Activated CD4-positive, CD25-positive, alpha-beta regulatory T cell treated with anti-CD3 and anti-CD28 coated beads, Interleukin-2, amount 50 U/mL, for 16 hours (primary cell): ENCODE data around the gene ZNF93.
"Not testable (repeated sequence)": the region's sequence is repeated elsewhere in the genome, so short reads cannot be mapped to it uniquely, and the experiment has no call there.

Source experiments
- DNase-seq: peaks from one replicate; pipeline ENCODE4 v3.0.0-alpha.2; 2020; ENCODE audit warnings: low read depth, low spot score

The ZNF93 gene

DNA sequence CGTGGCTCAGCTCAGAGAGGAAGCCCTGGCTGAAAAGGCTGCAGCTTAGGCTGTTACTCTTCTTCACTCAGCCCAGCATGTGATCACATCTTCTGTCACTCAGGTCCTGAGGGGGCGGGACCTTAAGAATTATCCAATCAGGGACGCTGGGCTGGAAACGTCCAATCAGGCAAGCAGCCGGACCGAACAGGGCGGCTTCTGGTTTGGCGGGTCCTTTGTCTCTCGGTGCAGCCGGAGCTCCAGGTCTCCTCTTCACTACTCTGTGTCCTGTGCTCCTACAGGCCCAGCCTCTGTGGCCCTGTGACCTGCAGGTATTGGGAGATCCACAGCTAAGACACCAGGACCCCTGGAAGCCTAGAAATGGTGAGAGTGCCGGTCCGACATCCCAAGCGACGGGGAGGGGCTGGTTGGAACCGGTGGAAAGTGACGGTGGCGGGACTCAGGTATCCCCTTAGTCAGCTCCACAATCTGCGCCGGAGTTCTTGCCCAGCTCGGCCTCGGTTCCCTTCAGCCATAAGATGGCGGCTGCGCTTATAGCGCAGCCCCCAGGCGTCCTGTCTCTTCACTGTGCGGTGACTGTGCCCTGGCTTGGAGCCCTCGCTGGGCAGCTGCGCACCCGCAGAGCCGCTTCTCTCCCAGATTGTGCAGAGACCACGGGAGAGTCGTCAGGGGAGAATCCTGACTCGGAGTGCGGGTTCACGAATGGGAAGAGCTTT lies at the start of gene ZNF93:
ZNF93 (plus strand) TSS at position 218 of the 716 bp plus-strand sequence; CDS start at position 361, 143 bp downstream.
- peak; percentile 80 for DNase-seq

DNA sequence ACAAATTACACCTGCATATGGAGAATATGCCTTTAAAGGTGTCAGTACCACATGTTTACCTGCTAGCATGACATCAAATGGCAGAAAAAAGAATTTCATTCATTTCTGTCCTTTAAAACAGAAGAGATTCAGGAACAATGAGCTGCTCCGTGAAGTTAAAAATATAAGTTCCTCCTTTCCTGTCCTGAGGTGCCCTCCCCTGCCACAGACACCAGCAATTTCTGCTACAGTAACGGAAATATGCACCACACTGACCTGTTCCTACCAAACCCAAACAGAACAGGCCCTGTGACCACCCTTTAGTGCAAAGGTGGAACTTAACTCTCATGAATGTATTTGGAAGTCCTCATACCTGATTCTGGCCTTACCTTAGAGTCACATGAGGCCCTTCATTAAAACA lies 49.0 kb upstream of the ZNF93 start:
- not testable (repeated sequence) for DNase-seq

DNA sequence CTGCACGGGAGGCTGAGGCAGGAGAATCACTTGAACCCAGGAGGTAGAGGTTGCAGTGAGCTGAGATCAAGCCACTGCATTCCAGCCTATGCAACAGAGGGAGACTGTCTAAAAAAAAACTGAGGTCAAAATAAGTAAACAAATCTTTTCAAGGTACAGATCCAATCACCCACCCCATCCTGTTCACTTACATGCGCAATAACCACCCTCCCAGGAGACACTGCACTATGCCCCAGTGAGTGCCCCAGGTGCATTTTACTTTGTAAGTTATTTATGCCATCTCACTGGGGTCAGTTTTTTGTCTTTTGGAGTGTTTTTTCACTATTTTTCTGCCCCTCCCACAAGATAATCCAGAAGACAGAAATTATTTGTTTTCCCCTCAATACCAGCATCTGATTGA lies 42.0 kb upstream of the ZNF93 start:
- no peak for DNase-seq

DNA sequence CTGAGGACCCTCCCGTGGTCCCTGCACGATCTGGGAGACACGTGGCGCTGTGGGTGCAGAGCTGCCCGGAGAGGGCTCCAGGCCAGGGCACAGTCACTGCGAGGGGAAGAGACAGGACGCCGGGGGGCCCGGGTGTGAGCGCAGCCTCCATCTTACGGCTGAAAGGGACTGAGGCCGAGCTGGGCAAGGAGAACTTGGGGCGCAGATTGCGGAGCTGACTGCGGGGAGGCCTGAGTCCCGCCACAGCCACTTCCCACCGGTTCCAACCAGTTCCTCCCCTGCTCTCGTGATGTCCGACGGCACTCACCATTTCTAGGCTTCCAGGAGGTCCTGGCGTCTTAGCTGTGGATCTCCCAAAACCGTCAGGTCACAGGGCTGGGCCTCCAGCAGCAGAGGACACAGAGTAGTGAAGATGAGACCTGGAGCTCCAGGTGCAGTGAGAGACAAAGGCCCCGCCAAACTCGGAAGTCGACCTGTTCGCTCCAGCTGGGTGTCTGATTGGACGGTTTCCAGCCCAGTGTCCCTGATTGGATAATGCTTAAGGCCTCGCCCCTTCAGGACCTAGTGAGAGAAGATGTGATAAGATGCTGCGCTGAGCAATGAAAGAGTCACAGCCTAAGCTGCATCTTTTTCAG lies 39.9 kb upstream of the ZNF93 start:
- DNase-seq: no peak

DNA sequence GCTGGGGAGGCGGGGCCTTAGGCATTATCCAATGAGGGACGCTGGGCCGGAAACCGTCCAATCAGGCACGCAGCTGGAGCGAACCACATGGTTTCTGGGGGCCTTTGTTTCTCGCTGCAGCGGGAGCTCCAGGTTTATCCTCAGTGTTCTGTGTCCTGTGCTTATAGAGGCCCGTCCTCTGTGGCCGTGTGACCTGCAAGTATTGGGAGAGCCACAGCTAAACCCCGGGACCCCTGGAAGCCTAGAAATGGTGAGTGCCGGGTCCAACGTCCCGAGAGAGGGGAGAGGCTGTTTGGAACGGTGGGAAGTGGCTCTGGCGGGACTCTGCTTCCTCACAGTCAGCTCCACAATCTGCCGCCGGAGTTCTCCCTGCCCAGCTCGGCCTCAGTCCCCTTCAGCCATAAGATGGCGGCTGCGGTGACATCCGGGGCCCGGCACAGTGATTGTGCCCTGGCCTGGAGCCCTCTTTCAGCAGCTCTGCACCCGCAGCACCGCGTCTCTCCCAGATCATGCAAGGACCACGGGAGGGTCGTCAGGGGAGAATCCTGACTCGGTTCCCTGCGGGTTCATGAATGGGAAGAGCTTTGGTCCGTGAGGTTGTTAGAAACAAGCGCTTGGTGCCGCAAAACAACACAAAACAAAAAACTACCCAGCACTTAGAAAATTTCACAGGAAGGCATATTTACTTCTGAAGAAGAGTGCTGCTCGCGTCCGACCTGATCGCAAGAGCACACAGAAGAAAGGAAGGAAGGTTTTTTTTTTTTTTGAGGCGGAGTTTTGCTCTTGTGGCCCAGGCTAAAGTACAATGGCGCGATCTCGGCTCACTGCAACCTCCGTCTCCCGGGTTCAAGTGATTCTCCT lies 34.8 kb upstream of the ZNF93 start, which contains the start of gene ZNF253:
ZNF253 (plus strand) TSS at position 133 of the 861 bp plus-strand sequence; CDS start at position 248, 115 bp downstream.
- DNase-seq: peak; percentile 90

DNA sequence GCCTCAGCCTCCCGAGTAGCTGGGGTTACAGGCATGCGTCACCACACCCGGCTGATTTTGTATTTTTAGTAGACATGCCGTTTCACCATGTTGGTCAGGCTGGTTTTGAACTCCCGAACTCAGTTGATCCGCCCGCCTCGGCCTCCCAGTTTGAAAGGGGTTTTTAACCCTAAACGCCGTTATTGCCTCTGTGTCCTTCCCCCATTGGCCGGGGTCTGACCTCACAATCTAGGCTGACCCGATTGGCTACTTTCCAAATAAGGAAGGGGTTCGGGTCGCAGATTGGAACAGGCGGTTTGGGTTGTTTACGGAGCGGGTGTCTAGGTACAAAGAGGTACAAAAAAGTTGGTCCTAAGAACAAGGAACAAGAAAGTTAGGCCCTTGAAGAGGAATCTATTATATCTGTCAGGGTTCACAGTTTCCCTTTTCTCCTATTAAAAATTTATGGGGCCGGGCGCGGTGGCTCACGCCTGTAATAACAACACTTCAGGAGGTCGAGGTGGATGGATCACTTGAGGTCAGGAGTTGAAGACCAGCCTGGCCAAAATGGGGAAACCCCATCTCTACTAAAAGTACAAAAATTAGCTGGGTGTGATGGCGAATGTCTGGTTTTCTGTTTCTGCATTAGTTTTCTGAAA lies 34.0 kb upstream of the ZNF93 start:
- peak; percentile 4 for DNase-seq

DNA sequence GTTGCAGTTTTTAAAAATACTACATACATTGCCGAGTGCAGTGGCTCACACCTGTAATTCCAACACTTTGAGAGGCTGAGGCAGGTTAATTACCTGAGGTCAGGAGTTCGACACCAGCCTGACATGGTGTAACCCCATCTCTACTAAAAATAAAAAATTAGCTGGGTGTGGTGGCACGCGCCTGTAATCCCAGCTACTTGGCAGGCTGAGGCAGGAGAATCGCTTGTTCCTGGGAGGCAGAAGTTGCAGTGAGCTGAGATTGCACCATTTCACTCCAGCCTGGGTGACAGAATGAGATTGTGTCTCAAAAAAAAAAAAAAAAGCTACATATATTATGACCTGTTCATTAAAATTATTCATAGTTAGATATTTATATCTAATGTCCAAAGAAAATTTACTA lies 30.7 kb upstream of the ZNF93 start:
- not testable (repeated sequence) for DNase-seq

DNA sequence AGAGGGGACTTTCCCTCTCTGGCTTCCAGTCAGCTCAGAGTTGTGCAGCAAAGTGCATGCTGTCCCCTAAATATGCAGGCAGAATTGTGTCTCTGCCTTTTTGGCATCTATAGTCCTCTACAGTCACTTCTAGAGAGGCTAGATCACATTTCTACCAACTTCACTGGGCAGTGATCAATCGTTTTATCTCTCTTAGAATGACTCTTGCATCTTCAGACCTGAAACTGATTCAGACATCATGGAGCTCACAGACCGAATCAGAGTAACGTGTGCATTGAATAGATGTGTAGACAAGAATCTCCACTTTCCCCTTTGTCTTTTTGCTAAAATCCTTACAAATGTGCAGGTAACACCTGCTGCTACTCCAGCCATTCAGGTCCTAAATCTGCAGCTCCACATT lies 28.8 kb upstream of the ZNF93 start:
- DNase-seq: no peak

DNA sequence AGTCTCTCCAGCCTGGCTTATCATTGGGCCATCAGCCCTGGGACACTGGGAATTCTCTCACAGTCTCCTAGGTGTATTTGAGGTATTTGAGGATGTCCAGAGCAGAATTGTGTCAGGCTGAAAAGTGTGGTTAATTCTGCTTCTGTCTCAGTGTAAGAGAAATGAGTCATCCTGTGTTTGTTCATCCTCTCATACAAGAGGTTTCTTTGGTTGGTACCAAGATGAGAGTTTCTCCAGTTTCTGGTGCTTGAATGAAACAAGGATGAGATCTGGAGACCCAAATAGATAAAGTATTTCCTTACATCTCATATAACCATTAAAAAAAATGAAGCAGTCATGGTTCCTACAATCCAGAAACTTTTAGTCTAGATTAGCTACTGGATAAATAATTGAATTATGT lies 27.4 kb upstream of the ZNF93 start:
- DNase-seq: no peak

DNA sequence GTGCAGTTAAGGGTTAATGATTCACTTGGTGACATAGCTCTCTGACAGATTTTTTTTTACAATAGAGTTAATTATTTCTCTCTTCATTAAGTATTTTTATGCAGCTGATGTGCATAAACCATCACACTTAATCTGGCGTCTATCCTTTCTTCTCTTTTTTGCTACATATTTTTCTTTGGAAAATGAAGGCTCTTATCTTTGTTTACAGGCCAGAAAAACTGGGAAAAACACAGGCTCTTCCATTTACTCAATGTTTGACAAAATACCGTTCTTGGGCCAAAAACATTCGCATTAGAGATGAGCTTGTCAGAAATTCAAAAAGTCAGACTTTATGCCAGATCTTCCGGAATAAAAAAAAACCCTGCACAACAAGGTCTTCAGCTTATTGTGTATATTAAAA lies 23.0 kb upstream of the ZNF93 start:
- DNase-seq: no peak

DNA sequence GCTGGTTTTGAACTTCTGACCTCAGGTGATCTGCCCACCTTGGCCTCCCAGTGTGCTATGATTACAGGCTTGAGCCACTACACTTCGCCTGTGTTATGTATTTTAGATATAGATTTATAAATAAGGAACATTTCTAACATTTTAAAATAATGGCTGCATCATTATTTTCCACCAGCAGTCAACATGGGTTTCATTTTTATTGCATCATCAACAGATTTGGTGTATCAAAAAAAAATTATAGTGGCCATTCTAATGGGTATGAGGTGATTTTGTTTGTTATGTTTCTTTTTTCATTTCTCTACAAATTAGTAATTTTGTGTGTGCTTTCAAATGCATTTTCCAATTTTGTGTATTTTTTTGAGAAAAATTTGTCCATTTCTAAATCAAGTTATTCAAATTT lies 16.2 kb upstream of the ZNF93 start:
- DNase-seq: no peak

DNA sequence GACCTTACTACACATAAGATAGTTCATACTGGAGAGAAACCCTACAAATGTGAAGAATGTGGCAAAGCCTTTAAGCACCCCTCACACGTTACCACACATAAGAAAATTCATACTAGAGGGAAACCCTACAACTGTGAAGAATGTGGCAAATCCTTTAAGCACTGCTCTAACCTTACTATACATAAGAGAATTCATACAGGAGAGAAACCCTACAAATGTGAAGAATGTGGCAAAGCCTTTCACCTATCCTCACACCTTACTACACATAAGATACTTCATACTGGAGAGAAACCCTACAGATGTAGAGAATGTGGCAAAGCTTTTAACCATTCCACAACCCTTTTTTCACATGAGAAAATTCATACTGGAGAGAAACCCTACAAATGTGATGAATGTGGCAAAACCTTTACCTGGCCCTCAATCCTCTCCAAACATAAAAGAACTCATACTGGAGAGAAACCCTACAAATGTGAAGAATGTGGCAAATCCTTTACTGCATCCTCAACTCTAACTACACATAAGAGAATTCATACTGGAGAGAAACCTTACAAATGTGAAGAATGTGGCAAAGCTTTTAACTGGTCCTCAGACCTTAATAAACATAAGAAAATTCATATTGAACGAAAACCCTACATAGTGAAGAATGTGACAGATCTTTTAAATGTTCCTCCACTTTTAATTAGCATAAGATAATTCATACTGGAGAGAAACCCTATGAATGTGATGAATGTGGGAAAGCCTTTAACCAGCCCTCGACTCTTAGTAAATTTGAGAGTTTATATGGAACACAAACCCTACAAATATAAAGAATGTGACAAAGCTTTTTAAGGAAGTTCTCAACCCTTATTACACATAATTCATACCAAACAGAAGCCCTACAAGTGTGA lies 8.4 kb upstream of the ZNF93 start:
- DNase-seq: not testable (repeated sequence)

DNA sequence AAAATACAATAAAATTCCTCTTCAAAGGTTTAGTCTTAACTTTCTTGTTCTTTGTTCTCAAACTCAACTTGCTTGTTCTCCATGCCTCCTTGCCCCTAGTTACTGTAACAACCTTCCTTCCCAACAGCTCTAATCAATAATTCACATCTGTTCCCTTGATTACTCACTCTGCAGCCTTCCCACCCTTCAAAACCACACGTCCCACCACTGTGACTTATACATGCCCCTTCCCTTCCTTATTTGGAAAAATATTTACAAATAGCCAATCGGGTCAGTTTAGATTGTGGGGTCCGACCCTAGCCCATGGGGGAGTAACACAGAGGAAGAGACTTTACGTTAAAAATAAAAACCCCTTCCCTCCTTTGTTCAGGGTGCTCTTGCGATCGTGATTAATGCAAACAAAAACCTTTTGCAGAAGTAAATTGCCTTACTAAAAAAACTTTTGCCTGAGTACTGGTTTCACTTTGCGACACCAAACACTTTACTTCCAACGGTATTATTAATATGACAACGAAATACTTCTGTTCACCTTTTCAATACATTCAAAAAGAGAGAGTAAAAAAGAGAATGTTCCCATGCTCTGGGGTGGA lies 512 bp upstream of the ZNF93 start:
- DNase-seq: no peak

DNA sequence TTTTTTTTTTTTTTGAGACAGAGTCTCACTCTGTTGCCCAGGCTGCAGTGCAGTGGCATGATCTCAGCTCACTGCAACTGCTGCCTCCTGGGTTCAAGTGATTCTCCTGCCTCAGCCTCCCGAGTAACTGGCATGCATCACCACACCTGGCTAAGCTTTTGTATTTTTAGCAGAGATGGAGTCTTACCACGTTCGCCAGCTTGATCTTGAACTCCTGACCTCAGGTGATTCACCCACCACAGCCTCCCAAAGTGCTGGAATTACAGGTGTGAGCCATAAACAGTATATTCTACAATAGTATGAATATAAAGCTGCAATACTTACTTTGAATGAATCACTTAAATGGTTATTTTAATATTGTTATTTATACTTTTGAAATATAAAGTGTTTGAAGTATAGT lies 6.8 kb downstream of the ZNF93 start:
- DNase-seq: not testable (repeated sequence)

DNA sequence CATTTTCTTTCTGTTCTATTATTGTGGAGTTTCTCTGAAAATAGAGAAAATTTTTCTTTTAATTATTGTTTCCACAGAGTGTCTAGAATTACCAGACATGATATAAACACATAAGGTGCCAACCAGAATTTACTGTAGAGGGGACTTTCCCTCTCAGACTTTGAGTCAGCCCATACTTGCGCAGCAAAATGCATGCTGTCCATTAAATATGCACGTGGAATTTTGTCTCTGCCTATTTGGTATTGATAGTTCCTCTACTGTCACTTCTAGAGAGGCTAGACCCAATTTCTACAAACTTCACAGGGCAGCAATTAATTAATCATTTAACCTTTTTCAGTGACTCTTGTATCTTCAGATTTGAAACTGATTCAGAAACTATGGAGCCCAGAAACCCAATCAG lies 8.9 kb downstream of the ZNF93 start:
- no peak for DNase-seq

DNA sequence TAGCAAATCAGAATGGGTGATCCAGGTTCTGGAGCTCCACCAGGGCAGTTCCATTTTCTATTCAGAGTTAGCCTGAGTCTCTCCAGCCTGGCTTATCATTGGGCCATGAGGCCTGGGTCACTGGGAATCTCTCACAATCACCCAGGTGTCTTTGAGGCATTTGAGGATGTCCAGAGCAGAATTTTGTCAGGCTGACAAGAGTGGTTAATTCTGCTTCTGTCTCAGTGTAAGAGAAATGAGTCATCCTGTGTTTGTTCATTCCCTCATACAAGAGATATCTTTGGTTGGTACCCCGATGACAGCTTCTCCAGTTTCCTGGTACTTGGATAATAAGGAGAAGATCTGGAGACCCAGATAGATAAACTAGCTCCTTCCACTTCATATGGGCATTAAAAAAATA lies 10.4 kb downstream of the ZNF93 start:
- no peak for DNase-seq

DNA sequence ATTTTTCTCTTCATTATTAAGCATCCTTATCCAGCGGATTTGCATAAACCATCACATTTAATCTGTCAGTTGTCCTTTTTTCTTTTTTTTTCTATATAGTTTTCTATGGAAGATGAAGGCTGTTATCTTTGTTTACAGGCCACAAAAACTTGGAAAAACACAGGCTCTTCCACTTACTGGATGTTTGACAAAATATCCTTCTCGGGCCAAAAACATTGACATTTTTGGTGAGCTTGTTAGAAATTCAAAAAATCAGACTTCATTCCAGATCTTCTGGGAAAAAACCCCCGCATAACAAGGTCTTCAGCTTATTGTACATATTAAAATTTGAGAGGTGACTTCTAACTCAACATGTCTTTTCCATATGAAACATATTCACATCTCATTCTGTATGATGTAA lies 13.8 kb downstream of the ZNF93 start:
- DNase-seq: no peak

DNA sequence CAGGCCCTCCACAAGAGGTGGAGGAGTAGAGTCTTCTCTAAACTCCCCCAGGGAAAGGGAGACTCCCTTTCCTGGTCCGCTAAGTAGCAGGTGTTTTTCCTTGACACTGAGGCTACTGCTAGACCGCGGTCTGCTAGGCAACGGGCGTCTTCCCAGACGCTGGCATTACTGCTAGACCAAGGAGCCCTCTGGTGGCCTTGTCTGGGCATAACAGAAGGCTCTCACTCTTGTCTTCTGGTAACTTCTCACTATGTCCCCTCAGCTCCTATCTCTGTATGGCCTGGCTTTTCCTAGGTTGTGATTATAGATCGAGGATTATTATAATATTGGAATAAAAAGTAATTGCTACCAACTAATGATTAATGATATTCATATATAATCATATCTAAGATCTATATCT lies 29.7 kb downstream of the ZNF93 start:
- not testable (repeated sequence) for DNase-seq

DNA sequence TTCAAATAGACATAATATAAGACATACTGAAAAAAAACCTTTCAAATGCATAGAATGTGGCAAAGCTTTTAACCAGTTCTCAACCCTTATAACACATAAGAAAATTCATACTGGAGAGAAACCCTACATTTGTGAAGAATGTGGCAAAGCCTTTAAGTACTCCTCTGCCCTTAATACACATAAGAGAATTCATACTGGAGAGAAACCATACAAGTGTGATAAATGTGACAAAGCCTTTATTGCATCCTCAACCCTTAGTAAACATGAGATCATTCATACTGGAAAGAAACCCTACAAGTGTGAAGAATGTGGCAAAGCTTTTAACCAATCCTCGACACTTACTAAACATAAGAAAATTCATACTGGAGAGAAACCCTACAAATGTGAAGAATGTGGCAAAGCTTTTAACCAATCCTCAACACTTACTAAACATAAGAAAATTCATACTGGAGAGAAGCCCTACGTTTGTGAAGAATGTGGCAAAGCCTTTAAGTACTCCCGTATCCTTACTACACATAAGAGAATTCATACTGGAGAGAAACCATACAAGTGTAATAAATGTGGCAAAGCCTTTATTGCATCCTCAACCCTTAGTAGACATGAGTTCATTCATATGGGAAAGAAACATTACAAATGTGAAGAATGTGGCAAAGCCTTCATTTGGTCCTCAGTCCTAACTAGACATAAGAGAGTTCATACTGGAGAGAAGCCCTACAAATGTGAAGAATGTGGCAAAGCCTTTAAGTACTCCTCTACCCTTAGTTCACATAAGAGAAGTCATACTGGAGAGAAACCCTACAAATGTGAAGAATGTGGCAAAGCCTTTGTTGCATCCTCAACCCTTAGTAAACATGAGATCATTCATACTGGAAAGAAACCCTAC lies 32.9 kb downstream of the ZNF93 start:
- DNase-seq: not testable (repeated sequence)
